Duodenal mucosa (tissue), 2 donors: Measurements from ENCODE around the gene GFAP.

ENCODE experiments used
- H3K27ac ChIP-seq: one replicate; pipeline ENCODE4 v1.7.0; 2013; ENCODE audit warnings: low read depth, low read length
- H3K27me3 ChIP-seq, 2 donors: one replicate each; pipeline ENCODE4 v1.7.0; 2013; ENCODE audit warnings: low read length in 2 of 2, control low read depth in 1 of 2; ENCODE audit not compliant: insufficient read depth in 2 of 2, control insufficient read depth in 1 of 2
- H3K36me3 ChIP-seq, 2 donors: one replicate each; pipeline ENCODE4 v1.7.0; 2013; ENCODE audit warnings: low read length in 2 of 2, control low read depth in 1 of 2; ENCODE audit not compliant: insufficient read depth in 2 of 2, control insufficient read depth in 1 of 2
- H3K4me1 ChIP-seq, 2 donors: one replicate each; pipeline ENCODE4 v1.7.0; 2013; ENCODE audit warnings: low read length in 2 of 2, control low read depth in 1 of 2; ENCODE audit not compliant: insufficient read depth in 2 of 2, control insufficient read depth in 1 of 2
- H3K4me3 ChIP-seq, 2 donors: one replicate each; pipeline ENCODE4 v1.7.0; 2013; ENCODE audit warnings: low read length in 2 of 2, low read depth in 1 of 2
- H3K9ac ChIP-seq, 2 donors: one replicate each; pipeline ENCODE4 v1.7.0; 2013; ENCODE audit warnings: low read length in 2 of 2, low read depth in 1 of 2
- H3K9me3 ChIP-seq, 2 donors: one replicate each; pipeline ENCODE4 v1.7.0; 2013; ENCODE audit warnings: low read length in 2 of 2, control low read depth in 1 of 2; ENCODE audit not compliant: control insufficient read depth in 1 of 2

The GFAP gene

GRCh38 chr17:44915321-44915726, at the start of gene GFAP:
Gene GFAP (minus strand): TSS chr17:44915500. CDS start chr17:44915486, 14 bp downstream.
- Histone ChIP-seq H3K9ac (no peak within 1 kb of the TSS), H3K27ac (no peak within 1 kb of the TSS), H3K4me3 (no peak within 1 kb of the TSS), H3K36me3 (no peaks in the 10 kb centered on the region), H3K4me1 (peaks cover 4 to 9% of the 10 kb centered on the region in 2 donors), H3K9me3 (no peaks in the 10 kb centered on the region), H3K27me3 (peaks cover 3 to 25% of the 10 kb centered on the region in 2 donors)

- H3K9ac ChIP-seq: no peak overlapping the region
- no peak overlapping the region for H3K27ac ChIP-seq
- H3K4me3 ChIP-seq: no peak overlapping the region
- H3K4me1 ChIP-seq: peaks cover under 1 to 5% of the 10 kb centered on the region in 2 donors
- H3K9me3 ChIP-seq: no peaks in the 10 kb centered on the region
- peaks cover 42 to 53% of the 10 kb centered on the region in 2 donors for H3K27me3 ChIP-seq
- H3K36me3 ChIP-seq: no peaks in the 10 kb centered on the region
Measured at GRCh38 chr17:44961921-44962350, 46.6 kb upstream of the GFAP start.

GRCh38 chr17:44960691-44961090, 45.4 kb upstream of the GFAP start:
- no peak overlapping the region for H3K9ac ChIP-seq
- no peaks in the 10 kb centered on the region for H3K36me3 ChIP-seq
- no peak overlapping the region for H3K4me3 ChIP-seq
- H3K27ac ChIP-seq: no peak overlapping the region
- H3K27me3 ChIP-seq: peaks cover 31 to 42% of the 10 kb centered on the region in 2 donors
- H3K4me1 ChIP-seq: peaks cover 0 to 5% of the 10 kb centered on the region in 2 donors
- no peaks in the 10 kb centered on the region for H3K9me3 ChIP-seq

GRCh38 chr17:44959821-44960531, 44.7 kb upstream of the GFAP start:
- no peak overlapping the region for H3K27ac ChIP-seq
- H3K36me3 ChIP-seq: no peaks in the 10 kb centered on the region
- H3K4me3 ChIP-seq: peak overlapping the region in 1 of 2 donors; percentile 3
- H3K9ac ChIP-seq: no peak overlapping the region
- peaks cover 26 to 38% of the 10 kb centered on the region in 2 donors for H3K27me3 ChIP-seq
- H3K4me1 ChIP-seq: peaks cover 0 to 5% of the 10 kb centered on the region in 2 donors
- H3K9me3 ChIP-seq: no peaks in the 10 kb centered on the region

GRCh38 chr17:44956998-44957981, 42.0 kb upstream of the GFAP start:
- H3K36me3 ChIP-seq: no peaks in the 10 kb centered on the region
- no peak overlapping the region for H3K4me3 ChIP-seq
- no peak overlapping the region for H3K9ac ChIP-seq
- no peak overlapping the region for H3K27ac ChIP-seq
- no peaks in the 10 kb centered on the region for H3K9me3 ChIP-seq
- H3K27me3 ChIP-seq: peaks cover 12 to 27% of the 10 kb centered on the region in 2 donors
- H3K4me1 ChIP-seq: peaks cover 0 to 5% of the 10 kb centered on the region in 2 donors

GRCh38 chr17:44955674-44956425, 40.5 kb upstream of the GFAP start:
- no peak overlapping the region for H3K9ac ChIP-seq
- peaks cover 8 to 23% of the 10 kb centered on the region in 2 donors for H3K27me3 ChIP-seq
- no peaks in the 10 kb centered on the region for H3K36me3 ChIP-seq
- H3K9me3 ChIP-seq: no peaks in the 10 kb centered on the region
- peaks cover 0 to 5% of the 10 kb centered on the region in 2 donors for H3K4me1 ChIP-seq
- H3K4me3 ChIP-seq: no peak overlapping the region
- H3K27ac ChIP-seq: no peak overlapping the region

- no peak overlapping the region for H3K9ac ChIP-seq
- H3K27ac ChIP-seq: no peak overlapping the region
- H3K9me3 ChIP-seq: no peaks in the 10 kb centered on the region
- H3K4me1 ChIP-seq: peaks cover under 1 to 10% of the 10 kb centered on the region in 2 donors
- no peaks in the 10 kb centered on the region for H3K36me3 ChIP-seq
- no peak overlapping the region for H3K4me3 ChIP-seq
- peaks cover 0 to 6% of the 10 kb centered on the region in 2 donors for H3K27me3 ChIP-seq
Measured at GRCh38 chr17:44952946-44953475, 37.7 kb upstream of the GFAP start.

- Histone ChIP-seq H3K9ac (peak overlapping the region; percentile 65 to 76), H3K27ac (no peak overlapping the region), H3K36me3 (no peaks in the 10 kb centered on the region), H3K9me3 (no peaks in the 10 kb centered on the region), H3K4me3 (peak overlapping the region; percentile 84 to 90), H3K4me1 (peaks cover 6 to 8% of the 10 kb centered on the region in 2 donors), H3K27me3 (no peaks in the 10 kb centered on the region)
Measured at GRCh38 chr17:44948315-44948795, 33.1 kb upstream of the GFAP start.

- Histone ChIP-seq H3K36me3 (no peaks in the 10 kb centered on the region), H3K9me3 (no peaks in the 10 kb centered on the region), H3K27me3 (no peaks in the 10 kb centered on the region), H3K4me1 (peaks cover 6 to 8% of the 10 kb centered on the region in 2 donors), H3K9ac (peak within 1 kb of the TSS; percentile 65 to 76), H3K4me3 (peak within 1 kb of the TSS; percentile 84 to 90), H3K27ac (no peak within 1 kb of the TSS)
Measured at GRCh38 chr17:44947461-44948314, 32.4 kb upstream of the GFAP start, which contains the start of gene KIF18B. Gene KIF18B (minus strand): TSS chr17:44947773. CDS start chr17:44936344, 11,429 bp downstream.
